Activated T-cell treated with anti-CD3 and anti-CD28 coated beads, Interleukin-2, amount 50 U/mL, for 4 hours (primary cell): Measurements from ENCODE around the gene SMIM29. TPM values are rescaled to one million over a fixed set of nuclear protein-coding genes. Genes with fewer than 3 reads are reported as not detected.
A peak's percentile ranks its signal among the peaks of the same experiment; 100 is the strongest.

Source experiments
- ATAC-seq, 2 donors: fragments of 200-7000 bp; cut with Tn5 transposase; one replicate each; pipeline ENCODE4 v1.10.0; 2021
- DNase-seq: peaks from one replicate; pipeline ENCODE4 v3.0.0-alpha.2; 2020
- H3K27me3 Mint-ChIP-seq: one replicate; pipeline ENCODE4 v1.8.0; 2021; ENCODE audit warnings: low read depth, mixed read lengths
- H3K36me3 Mint-ChIP-seq: one replicate; pipeline ENCODE4 v1.8.0; 2022; ENCODE audit warnings: mixed read lengths; ENCODE audit not compliant: insufficient read depth
- H3K4me1 Mint-ChIP-seq: one replicate; pipeline ENCODE4 v1.8.0; 2021; ENCODE audit warnings: low read depth, mixed read lengths
- H3K4me3 Mint-ChIP-seq: one replicate; pipeline ENCODE4 v1.8.0; 2021; ENCODE audit warnings: mild to moderate bottlenecking, moderate library complexity, mixed read lengths
- H3K9me3 Mint-ChIP-seq: one replicate; pipeline ENCODE4 v1.8.0; 2021; ENCODE audit warnings: mixed read lengths
- total RNA-seq, 3 donors: library from RNA; stranded (reverse); gene quantifications; one replicate each; pipeline ENCODE4 v1.2.1, GENCODE V29; 2021

SMIM29 gene
- total RNA-seq, 3 donors from 2014 or later: 12.3 to 14.9 (median 13.0) TPM

GRCh38 chr6:34204693-34205092 is 44.1 kb downstream of the SMIM29 start:
- Mint-ChIP-seq H3K4me3 (no peak overlapping the region), H3K36me3 (no peaks in the 10 kb centered on the region), H3K27me3 (no peaks in the 10 kb centered on the region), H3K9me3 (no peaks in the 10 kb centered on the region), H3K4me1 (peaks cover 13% of the 10 kb centered on the region)
- DNase-seq (no peak), ATAC-seq (no peak)

GRCh38 chr6:34202329-34203201 is 46.2 kb downstream of the SMIM29 start:
- no peak for ATAC-seq
- H3K4me3 Mint-ChIP-seq: no peak overlapping the region

GRCh38 chr6:34201455-34202107 is 47.2 kb downstream of the SMIM29 start:
- Mint-ChIP-seq H3K4me1 (peaks cover 1% of the 10 kb centered on the region), H3K27me3 (no peaks in the 10 kb centered on the region), H3K4me3 (no peak overlapping the region), H3K36me3 (no peaks in the 10 kb centered on the region), H3K9me3 (no peaks in the 10 kb centered on the region)
- DNase-seq: no peak
- no peak for ATAC-seq

More at GRCh38 chr6:34202329-34203201, 46.2 kb downstream of the SMIM29 start:
- Mint-ChIP-seq H3K27me3 (no peaks in the 10 kb centered on the region), H3K36me3 (no peaks in the 10 kb centered on the region), H3K4me1 (peaks cover 1% of the 10 kb centered on the region), H3K9me3 (no peaks in the 10 kb centered on the region)
- DNase-seq: no peak

GRCh38 chr6:34200340-34200971 is 48.4 kb downstream of the SMIM29 start:
- H3K4me3 Mint-ChIP-seq: no peak overlapping the region
- no peak for DNase-seq
- no peaks in the 10 kb centered on the region for H3K9me3 Mint-ChIP-seq
- no peaks in the 10 kb centered on the region for H3K36me3 Mint-ChIP-seq
- peaks cover 4% of the 10 kb centered on the region for H3K4me1 Mint-ChIP-seq
- no peak for ATAC-seq
- H3K27me3 Mint-ChIP-seq: no peaks in the 10 kb centered on the region

GRCh38 chr6:34196833-34197195 is 52.0 kb downstream of the SMIM29 start:
- Mint-ChIP-seq H3K4me1 (peaks cover 4% of the 10 kb centered on the region), H3K36me3 (no peaks in the 10 kb centered on the region), H3K4me3 (peak overlapping the region; percentile 82), H3K27me3 (no peaks in the 10 kb centered on the region), H3K9me3 (no peaks in the 10 kb centered on the region)
- DNase-seq: no peak
- no peak for ATAC-seq

Other genes with a start within 250 kb of the SMIM29 start
- under 1 TPM in 2 of 3 donors, not detected in 1; 0.25 to 0.29 TPM for gene GRM4, start 102.9 kb downstream of the SMIM29 start, total RNA-seq
- 100 to 1,000 TPM; 646 to 976 (median 781) TPM for gene HMGA1, start 12.1 kb downstream of the SMIM29 start, total RNA-seq
- gene NUDT3, start 143.7 kb upstream of the SMIM29 start, total RNA-seq: 10 to 100 TPM; 26.1 to 28.1 (median 26.2) TPM
- 1,000 to 10,000 TPM; 2,110 to 2,267 (median 2,151) TPM for gene RPS10, start 177.1 kb upstream of the SMIM29 start, total RNA-seq
- gene PACSIN1, start 217.1 kb upstream of the SMIM29 start, total RNA-seq: under 1 TPM in 1 of 3 donors, not detected in 2; 0.05 TPM